T-helper 1 cell treated with Interleukin-12 subunit alpha and Interleukin-12 subunit beta and Interleukin-4 antibody, amounts not matched to agents 30 μg/mL and 1 μg/mL, for 36 hours (primary cell): Measurements from ENCODE around the gene HBE1.
A peak's percentile ranks its signal among the peaks of the same experiment; 100 is the strongest.

Experiments
- H3K27ac Mint-ChIP-seq: one replicate; pipeline ENCODE4 v1.8.0; 2021; ENCODE audit warnings: mild to moderate bottlenecking, mixed read lengths
- H3K27me3 Mint-ChIP-seq: one replicate; pipeline ENCODE4 v1.8.0; 2021; ENCODE audit warnings: low read depth, mixed read lengths
- H3K36me3 Mint-ChIP-seq: one replicate; pipeline ENCODE4 v1.8.0; 2021; ENCODE audit warnings: low read depth, mixed read lengths
- H3K4me1 Mint-ChIP-seq: one replicate; pipeline ENCODE4 v1.8.0; 2021; ENCODE audit warnings: low read depth, mixed read lengths
- H3K4me3 Mint-ChIP-seq: one replicate; pipeline ENCODE4 v1.8.0; 2021; ENCODE audit warnings: mild to moderate bottlenecking, moderate library complexity, mixed read lengths
- H3K9me3 Mint-ChIP-seq: one replicate; pipeline ENCODE4 v1.8.0; 2021; ENCODE audit warnings: mixed read lengths

The HBE1 gene

GRCh38 chr11:5290106-5290505, 20.4 kb upstream of the HBE1 start:
- Mint-ChIP-seq H3K27me3 (no peaks in the 10 kb centered on the region), H3K9me3 (no peaks in the 10 kb centered on the region), H3K36me3 (no peaks in the 10 kb centered on the region), H3K4me1 (no peaks in the 10 kb centered on the region), H3K4me3 (no peak overlapping the region), H3K27ac (no peak overlapping the region)

GRCh38 chr11:5289696-5290095, 20.0 kb upstream of the HBE1 start:
- no peaks in the 10 kb centered on the region for H3K27me3 Mint-ChIP-seq
- no peak overlapping the region for H3K27ac Mint-ChIP-seq
- no peaks in the 10 kb centered on the region for H3K9me3 Mint-ChIP-seq
- H3K4me3 Mint-ChIP-seq: no peak overlapping the region
- no peaks in the 10 kb centered on the region for H3K4me1 Mint-ChIP-seq
- no peaks in the 10 kb centered on the region for H3K36me3 Mint-ChIP-seq

- no peak overlapping the region for H3K4me3 Mint-ChIP-seq
- no peaks in the 10 kb centered on the region for H3K27me3 Mint-ChIP-seq
- H3K9me3 Mint-ChIP-seq: no peaks in the 10 kb centered on the region
- H3K27ac Mint-ChIP-seq: no peak overlapping the region
- no peaks in the 10 kb centered on the region for H3K4me1 Mint-ChIP-seq
- H3K36me3 Mint-ChIP-seq: no peaks in the 10 kb centered on the region
These were observed 19.3 kb upstream of the HBE1 start for GRCh38 chr11:5288906-5289550.

GRCh38 chr11:5288108-5288905, 18.6 kb upstream of the HBE1 start:
- Mint-ChIP-seq H3K4me3 (no peak overlapping the region), H3K4me1 (no peaks in the 10 kb centered on the region), H3K9me3 (no peaks in the 10 kb centered on the region), H3K36me3 (no peaks in the 10 kb centered on the region), H3K27ac (no peak overlapping the region), H3K27me3 (no peaks in the 10 kb centered on the region)

- Mint-ChIP-seq H3K4me1 (no peaks in the 10 kb centered on the region), H3K27ac (no peak overlapping the region), H3K36me3 (no peaks in the 10 kb centered on the region), H3K4me3 (no peak overlapping the region), H3K27me3 (no peaks in the 10 kb centered on the region), H3K9me3 (no peaks in the 10 kb centered on the region)
These were observed 17.2 kb upstream of the HBE1 start for GRCh38 chr11:5286901-5287300.

- Mint-ChIP-seq H3K4me3 (no peak overlapping the region), H3K9me3 (no peaks in the 10 kb centered on the region), H3K27me3 (no peaks in the 10 kb centered on the region), H3K27ac (no peak overlapping the region), H3K36me3 (no peaks in the 10 kb centered on the region), H3K4me1 (no peaks in the 10 kb centered on the region)
These were observed 16.6 kb upstream of the HBE1 start for GRCh38 chr11:5286351-5286750.

GRCh38 chr11:5285703-5286340, 16.1 kb upstream of the HBE1 start:
- Mint-ChIP-seq H3K36me3 (no peaks in the 10 kb centered on the region), H3K27ac (no peak overlapping the region), H3K4me1 (no peaks in the 10 kb centered on the region), H3K27me3 (no peaks in the 10 kb centered on the region), H3K9me3 (no peaks in the 10 kb centered on the region), H3K4me3 (no peak overlapping the region)

- no peaks in the 10 kb centered on the region for H3K27me3 Mint-ChIP-seq
- H3K9me3 Mint-ChIP-seq: no peaks in the 10 kb centered on the region
These were observed 14.9 kb upstream of the HBE1 start for GRCh38 chr11:5284637-5285036.

GRCh38 chr11:5283882-5284281, 14.1 kb upstream of the HBE1 start:
- Mint-ChIP-seq H3K9me3 (no peaks in the 10 kb centered on the region), H3K4me1 (peaks cover 4% of the 10 kb centered on the region), H3K27ac (no peak overlapping the region), H3K27me3 (no peaks in the 10 kb centered on the region), H3K4me3 (no peak overlapping the region), H3K36me3 (no peaks in the 10 kb centered on the region)

More at GRCh38 chr11:5284637-5285036, 14.9 kb upstream of the HBE1 start:
- Mint-ChIP-seq H3K4me3 (no peak overlapping the region), H3K4me1 (peaks cover 4% of the 10 kb centered on the region), H3K36me3 (no peaks in the 10 kb centered on the region), H3K27ac (no peak overlapping the region)

GRCh38 chr11:5283086-5283485, 13.3 kb upstream of the HBE1 start:
- no peak overlapping the region for H3K27ac Mint-ChIP-seq
- H3K36me3 Mint-ChIP-seq: no peaks in the 10 kb centered on the region
- no peaks in the 10 kb centered on the region for H3K9me3 Mint-ChIP-seq
- H3K4me3 Mint-ChIP-seq: no peak overlapping the region
- H3K27me3 Mint-ChIP-seq: no peaks in the 10 kb centered on the region
- peaks cover 4% of the 10 kb centered on the region for H3K4me1 Mint-ChIP-seq

- Mint-ChIP-seq H3K27ac (no peak overlapping the region), H3K36me3 (no peaks in the 10 kb centered on the region), H3K4me1 (peaks cover 4% of the 10 kb centered on the region), H3K27me3 (no peaks in the 10 kb centered on the region), H3K4me3 (no peak overlapping the region), H3K9me3 (no peaks in the 10 kb centered on the region)
These were observed 12.9 kb upstream of the HBE1 start for GRCh38 chr11:5282628-5283027.

GRCh38 chr11:5281596-5281995, 11.9 kb upstream of the HBE1 start:
- H3K9me3 Mint-ChIP-seq: no peaks in the 10 kb centered on the region
- no peak overlapping the region for H3K27ac Mint-ChIP-seq
- H3K27me3 Mint-ChIP-seq: no peaks in the 10 kb centered on the region

GRCh38 chr11:5280582-5281102, 10.9 kb upstream of the HBE1 start:
- Mint-ChIP-seq H3K4me1 (peaks cover 4% of the 10 kb centered on the region), H3K36me3 (no peaks in the 10 kb centered on the region), H3K27me3 (no peaks in the 10 kb centered on the region), H3K4me3 (no peak overlapping the region), H3K27ac (peak overlapping the region; percentile 63), H3K9me3 (no peaks in the 10 kb centered on the region)

More at GRCh38 chr11:5281596-5281995, 11.9 kb upstream of the HBE1 start:
- Mint-ChIP-seq H3K4me3 (no peak overlapping the region), H3K4me1 (peaks cover 4% of the 10 kb centered on the region), H3K36me3 (no peaks in the 10 kb centered on the region)

- Mint-ChIP-seq H3K36me3 (no peaks in the 10 kb centered on the region), H3K4me3 (no peak overlapping the region), H3K9me3 (no peaks in the 10 kb centered on the region), H3K27ac (no peak overlapping the region), H3K27me3 (no peaks in the 10 kb centered on the region), H3K4me1 (peaks cover 4% of the 10 kb centered on the region)
These were observed 9.8 kb upstream of the HBE1 start for GRCh38 chr11:5279471-5280090.
